Measurements from ENCODE around the gene DENND1A.

Gene DENND1A

GRCh38 chr9:123511326-123512277, 418.3 kb downstream of the DENND1A start:
- H3K4me1 Mint-ChIP-seq = no peaks in the 10 kb centered on the region
- no peak overlapping the region for H3K4me3 Mint-ChIP-seq
- no peaks in the 10 kb centered on the region for H3K9me3 Mint-ChIP-seq
- no peak for DNase-seq
- H3K27ac Mint-ChIP-seq = no peak overlapping the region
- TF ChIP-seq, protein P1, sequence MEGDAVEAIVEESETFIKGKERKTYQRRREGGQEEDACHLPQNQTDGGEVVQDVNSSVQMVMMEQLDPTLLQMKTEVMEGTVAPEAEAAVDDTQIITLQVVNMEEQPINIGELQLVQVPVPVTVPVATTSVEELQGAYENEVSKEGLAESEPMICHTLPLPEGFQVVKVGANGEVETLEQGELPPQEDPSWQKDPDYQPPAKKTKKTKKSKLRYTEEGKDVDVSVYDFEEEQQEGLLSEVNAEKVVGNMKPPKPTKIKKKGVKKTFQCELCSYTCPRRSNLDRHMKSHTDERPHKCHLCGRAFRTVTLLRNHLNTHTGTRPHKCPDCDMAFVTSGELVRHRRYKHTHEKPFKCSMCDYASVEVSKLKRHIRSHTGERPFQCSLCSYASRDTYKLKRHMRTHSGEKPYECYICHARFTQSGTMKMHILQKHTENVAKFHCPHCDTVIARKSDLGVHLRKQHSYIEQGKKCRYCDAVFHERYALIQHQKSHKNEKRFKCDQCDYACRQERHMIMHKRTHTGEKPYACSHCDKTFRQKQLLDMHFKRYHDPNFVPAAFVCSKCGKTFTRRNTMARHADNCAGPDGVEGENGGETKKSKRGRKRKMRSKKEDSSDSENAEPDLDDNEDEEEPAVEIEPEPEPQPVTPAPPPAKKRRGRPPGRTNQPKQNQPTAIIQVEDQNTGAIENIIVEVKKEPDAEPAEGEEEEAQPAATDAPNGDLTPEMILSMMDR (IDR thresholded peaks at IDR 0.05) = no peak
- peaks cover 10% of the 10 kb centered on the region for H3K27me3 Mint-ChIP-seq (ENCODE audit: low read depth, poor library complexity)
- H3K36me3 Mint-ChIP-seq (ENCODE audit: low read depth) = no peaks in the 10 kb centered on the region

DNA sequence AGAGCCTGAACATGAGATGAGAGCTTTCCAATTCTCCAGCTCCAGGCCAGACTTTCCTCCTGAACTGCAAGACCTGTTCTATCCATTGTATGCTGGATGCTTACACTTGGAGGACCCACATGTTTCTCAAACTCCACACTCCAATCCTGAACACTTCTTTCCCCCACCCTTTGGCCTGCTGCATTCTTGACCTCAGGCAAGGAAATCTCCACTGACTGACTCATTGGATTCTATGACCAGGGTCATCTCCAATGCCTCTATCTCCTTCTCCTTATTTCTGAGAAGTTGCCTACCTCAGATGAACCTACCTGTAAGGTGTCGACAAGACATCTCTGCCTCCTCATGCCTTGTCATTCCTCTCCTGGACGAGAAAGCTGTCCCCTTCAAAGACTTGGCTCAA, 420.3 kb downstream of the DENND1A start:
- Mint-ChIP-seq H3K4me3 (no peak overlapping the region), H3K36me3 (ENCODE audit: low read depth) (no peaks in the 10 kb centered on the region), H3K4me1 (no peaks in the 10 kb centered on the region), H3K9me3 (no peaks in the 10 kb centered on the region), H3K27ac (no peak overlapping the region), H3K27me3 (ENCODE audit: low read depth, poor library complexity) (peaks cover 10% of the 10 kb centered on the region)
- TF ChIP-seq, protein P1 (IDR thresholded peaks at IDR 0.05) = no peak
- no peak for DNase-seq

DNA sequence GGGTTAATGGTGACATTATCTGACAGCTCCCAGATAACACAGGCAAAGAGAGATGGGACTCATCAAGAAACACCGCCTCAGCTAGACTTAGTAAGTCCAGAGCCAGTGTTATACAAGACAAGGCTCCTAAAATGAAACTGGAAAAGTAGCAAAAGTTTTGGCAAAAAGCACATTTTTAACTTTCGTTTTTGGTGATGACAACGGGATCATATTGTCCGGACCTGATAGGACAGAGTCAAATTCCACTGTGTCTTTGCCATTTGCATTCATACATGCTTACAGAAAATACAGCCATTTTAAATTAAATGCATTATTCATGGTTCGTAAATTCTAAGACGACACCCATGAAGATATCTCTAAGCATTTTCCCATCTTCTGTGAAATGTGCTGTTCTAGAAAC, 421.9 kb downstream of the DENND1A start:
- no peaks in the 10 kb centered on the region for H3K9me3 Mint-ChIP-seq
- H3K27ac Mint-ChIP-seq = no peak overlapping the region
- H3K4me3 Mint-ChIP-seq = no peak overlapping the region
- DNase-seq = no peak
- TF ChIP-seq, protein P1 (IDR thresholded peaks at IDR 0.05) = no peak
- H3K4me1 Mint-ChIP-seq = no peaks in the 10 kb centered on the region
- peaks cover 3% of the 10 kb centered on the region for H3K27me3 Mint-ChIP-seq (ENCODE audit: low read depth, poor library complexity)
- no peaks in the 10 kb centered on the region for H3K36me3 Mint-ChIP-seq (ENCODE audit: low read depth)

GRCh38 chr9:123505496-123505895, 424.4 kb downstream of the DENND1A start:
- no peaks in the 10 kb centered on the region for H3K36me3 Mint-ChIP-seq (ENCODE audit: low read depth)
- H3K27me3 Mint-ChIP-seq (ENCODE audit: low read depth, poor library complexity) = peaks cover 3% of the 10 kb centered on the region
- H3K9me3 Mint-ChIP-seq = no peaks in the 10 kb centered on the region
- H3K27ac Mint-ChIP-seq = no peak overlapping the region
- TF ChIP-seq, protein P1 (IDR thresholded peaks at IDR 0.05) = no peak
- no peak overlapping the region for H3K4me3 Mint-ChIP-seq
- H3K4me1 Mint-ChIP-seq = no peaks in the 10 kb centered on the region
- DNase-seq = no peak

DNA sequence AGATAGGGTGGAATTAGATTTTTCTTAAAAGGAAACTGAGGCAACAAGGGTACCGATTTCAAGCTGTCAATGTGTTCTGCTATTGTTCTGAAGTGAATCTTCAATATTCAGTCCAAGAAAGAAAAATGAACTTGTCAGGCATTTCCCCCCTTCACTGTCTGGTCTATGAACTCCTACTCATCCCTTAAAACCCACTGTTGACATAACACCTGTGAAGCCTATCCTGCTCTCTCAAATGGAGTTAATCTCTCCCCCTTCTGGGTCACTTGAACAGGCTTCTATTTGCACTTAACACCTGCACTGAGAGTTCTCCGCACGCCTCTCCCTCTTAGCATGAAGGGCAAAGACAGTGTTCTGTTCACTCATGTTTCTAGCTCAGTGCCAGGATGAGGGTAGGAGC, 429.6 kb downstream of the DENND1A start:
- Mint-ChIP-seq H3K27me3 (ENCODE audit: low read depth, poor library complexity) (no peaks in the 10 kb centered on the region), H3K27ac (no peak overlapping the region), H3K36me3 (ENCODE audit: low read depth) (no peaks in the 10 kb centered on the region), H3K4me3 (no peak overlapping the region), H3K4me1 (no peaks in the 10 kb centered on the region), H3K9me3 (no peaks in the 10 kb centered on the region)
- TF ChIP-seq, protein P1 (IDR thresholded peaks at IDR 0.05) = no peak
- no peak for DNase-seq

DNA sequence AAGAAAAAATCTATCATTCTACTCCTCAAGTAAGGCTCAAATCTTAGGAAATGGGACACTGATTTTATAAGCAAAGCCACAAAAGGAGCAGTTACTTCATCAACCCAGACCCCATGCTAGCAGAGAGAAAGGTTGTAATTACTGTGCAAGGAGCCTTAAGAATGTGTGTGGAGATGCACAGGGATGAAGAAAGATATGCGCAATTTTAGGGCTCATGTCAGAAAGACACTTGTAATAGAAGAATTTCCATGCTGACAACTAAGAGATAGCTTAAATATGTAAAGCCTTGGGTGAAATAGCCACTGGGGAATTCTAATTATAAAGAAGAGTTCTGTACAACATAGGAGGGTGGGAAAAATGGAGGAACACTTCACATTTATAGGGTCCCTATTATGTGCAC, 432.1 kb downstream of the DENND1A start:
- no peak overlapping the region for H3K27ac Mint-ChIP-seq
- H3K9me3 Mint-ChIP-seq = no peaks in the 10 kb centered on the region

More for the DNA sequence above, 432.1 kb downstream of the DENND1A start:
- Mint-ChIP-seq H3K4me1 (peaks cover 16% of the 10 kb centered on the region), H3K36me3 (ENCODE audit: low read depth) (no peaks in the 10 kb centered on the region), H3K27me3 (ENCODE audit: low read depth, poor library complexity) (no peaks in the 10 kb centered on the region), H3K4me3 (no peak overlapping the region)
- no peak for DNase-seq
- TF ChIP-seq, protein P1 (IDR thresholded peaks at IDR 0.05) = no peak
